A549 (cell line): ENCODE results near the gene RAPGEF5.

Source experiments
- EP300 ChIP-seq, 2 experiments: fragments of >200 bp; sonication (Bioruptor Twin); formaldehyde crosslinking; IDR thresholded peaks; 2 replicates in 1 of 2; 3 replicates in 1 of 2; pipeline ENCODE4 v1.6.1; 2016 to 2017
- TF ChIP-seq, protein P1 (sequence below): fragments of 200-600 bp; sonication (generic); IDR thresholded peaks from 2 replicates; pipeline ENCODE4 v1.6.1; 2016; ENCODE audit warnings: antibody characterized with exemption, mild to moderate bottlenecking, moderate library complexity
- TF ChIP-seq, protein P2 (sequence below): IDR thresholded peaks from 2 replicates; pipeline ENCODE4 v1.6.1; 2012

DNA sequence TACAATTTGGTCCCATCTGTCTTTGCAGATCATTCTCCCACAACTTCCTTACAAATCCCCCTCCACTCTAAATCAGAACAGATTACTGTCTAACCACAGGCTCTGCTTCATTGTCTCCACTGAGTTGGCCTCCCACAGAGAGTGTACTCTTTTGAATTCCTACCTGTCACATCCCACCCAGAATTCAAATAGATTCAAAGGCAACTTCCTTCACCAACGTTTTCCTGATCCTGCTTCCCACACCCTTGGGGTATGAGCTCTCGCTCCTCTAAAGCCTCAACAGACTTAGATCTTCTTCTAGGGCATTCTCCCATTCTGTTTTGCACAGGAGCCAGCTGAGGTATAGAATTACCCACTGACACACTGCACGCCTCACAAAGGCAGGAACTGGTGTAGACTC is 213.5 kb downstream of the RAPGEF5 start:
- TF ChIP-seq, protein P1, sequence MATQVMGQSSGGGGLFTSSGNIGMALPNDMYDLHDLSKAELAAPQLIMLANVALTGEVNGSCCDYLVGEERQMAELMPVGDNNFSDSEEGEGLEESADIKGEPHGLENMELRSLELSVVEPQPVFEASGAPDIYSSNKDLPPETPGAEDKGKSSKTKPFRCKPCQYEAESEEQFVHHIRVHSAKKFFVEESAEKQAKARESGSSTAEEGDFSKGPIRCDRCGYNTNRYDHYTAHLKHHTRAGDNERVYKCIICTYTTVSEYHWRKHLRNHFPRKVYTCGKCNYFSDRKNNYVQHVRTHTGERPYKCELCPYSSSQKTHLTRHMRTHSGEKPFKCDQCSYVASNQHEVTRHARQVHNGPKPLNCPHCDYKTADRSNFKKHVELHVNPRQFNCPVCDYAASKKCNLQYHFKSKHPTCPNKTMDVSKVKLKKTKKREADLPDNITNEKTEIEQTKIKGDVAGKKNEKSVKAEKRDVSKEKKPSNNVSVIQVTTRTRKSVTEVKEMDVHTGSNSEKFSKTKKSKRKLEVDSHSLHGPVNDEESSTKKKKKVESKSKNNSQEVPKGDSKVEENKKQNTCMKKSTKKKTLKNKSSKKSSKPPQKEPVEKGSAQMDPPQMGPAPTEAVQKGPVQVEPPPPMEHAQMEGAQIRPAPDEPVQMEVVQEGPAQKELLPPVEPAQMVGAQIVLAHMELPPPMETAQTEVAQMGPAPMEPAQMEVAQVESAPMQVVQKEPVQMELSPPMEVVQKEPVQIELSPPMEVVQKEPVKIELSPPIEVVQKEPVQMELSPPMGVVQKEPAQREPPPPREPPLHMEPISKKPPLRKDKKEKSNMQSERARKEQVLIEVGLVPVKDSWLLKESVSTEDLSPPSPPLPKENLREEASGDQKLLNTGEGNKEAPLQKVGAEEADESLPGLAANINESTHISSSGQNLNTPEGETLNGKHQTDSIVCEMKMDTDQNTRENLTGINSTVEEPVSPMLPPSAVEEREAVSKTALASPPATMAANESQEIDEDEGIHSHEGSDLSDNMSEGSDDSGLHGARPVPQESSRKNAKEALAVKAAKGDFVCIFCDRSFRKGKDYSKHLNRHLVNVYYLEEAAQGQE: no peak
- TF ChIP-seq EP300 (IDR thresholded peaks at IDR 0.05): no peak
- TF ChIP-seq, protein P2, sequence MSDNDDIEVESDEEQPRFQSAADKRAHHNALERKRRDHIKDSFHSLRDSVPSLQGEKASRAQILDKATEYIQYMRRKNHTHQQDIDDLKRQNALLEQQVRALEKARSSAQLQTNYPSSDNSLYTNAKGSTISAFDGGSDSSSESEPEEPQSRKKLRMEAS: no peak
